Naive thymus-derived CD8-positive, alpha-beta T cell (primary cell): ENCODE data around the gene METTL3. TPM values are rescaled to one million over a fixed set of nuclear protein-coding genes. Genes with fewer than 3 reads are reported as not detected.

Experiments used
- ATAC-seq, 2 donors: fragments of 150-1000 bp; cut with Tn5 transposase in 1 of 2; sonication (Bioruptor Pico), chemical (Tn5 transposase) in 1 of 2; 1 replicate in 1 of 2; 2 replicates in 1 of 2; pipeline ENCODE4 v1.10.0; 2021; ENCODE audit warnings: mild to moderate bottlenecking in 2 of 2, moderate library complexity in 2 of 2
- POLR2A ChIA-PET: fragments of 350-600 bp; sonication (Branson Sonifier 250); formaldehyde crosslinking; loops from one replicate; lab custom pipeline; 2021; ENCODE audit warnings: antibody characterized with exemption; lab: Charles Lee
- DNase-seq, 10 donors: peaks; one replicate each; pipeline versions ENCODE4 v3.0.0 to v3.0.0-alpha.2; 2020 to 2022
- H3K27ac Mint-ChIP-seq, 10 donors: one replicate each; pipeline ENCODE4 v1.8.0; 2020 to 2022; ENCODE audit warnings: mild to moderate bottlenecking in 10 of 10, mixed read lengths in 10 of 10, moderate library complexity in 4 of 10, inconsistent platforms in 1 of 10
- H3K27me3 Mint-ChIP-seq, 5 donors: one replicate each; pipeline ENCODE4 v1.8.0; 2021 to 2022; ENCODE audit warnings: mixed read lengths in 5 of 5
- H3K36me3 Mint-ChIP-seq, 3 donors: one replicate each; pipeline ENCODE4 v1.8.0; 2020 to 2022; ENCODE audit warnings: mixed read lengths in 3 of 3, mild to moderate bottlenecking in 2 of 3, inconsistent platforms in 1 of 3
- H3K4me1 Mint-ChIP-seq, 4 donors: one replicate each; pipeline ENCODE4 v1.8.0; 2021 to 2022; ENCODE audit warnings: mixed read lengths in 4 of 4
- H3K4me3 Mint-ChIP-seq, 10 donors: one replicate each; pipeline ENCODE4 v1.8.0; 2020 to 2022; ENCODE audit warnings: mild to moderate bottlenecking in 10 of 10, mixed read lengths in 10 of 10, moderate library complexity in 6 of 10, inconsistent platforms in 1 of 10
- H3K9me3 Mint-ChIP-seq, 9 donors: one replicate each; pipeline ENCODE4 v1.8.0; 2020 to 2022; ENCODE audit warnings: mixed read lengths in 9 of 9, mild to moderate bottlenecking in 3 of 9, inconsistent platforms in 1 of 9, moderate library complexity in 1 of 9
- polyA plus RNA-seq, 3 donors: library from polyadenylated mRNA; unstranded; fragments of 300-500 nt; fragmentation: Illumina TruSeq; gene quantifications; one replicate each; pipeline ENCODE4 v1.2.3, GENCODE V29; 2021
- total RNA-seq, 8 experiments: library from RNA in 2 of 8; stranded (reverse) in 2 of 8; gene quantifications; one replicate each; pipeline ENCODE4 v1.2.3 and lab custom pipeline; 2021 to 2026

The METTL3 gene
- total and polyA plus RNA-seq, 5 experiments from 2014 or later: 12.4 to 116 (median 24.5) TPM

- POLR2A ChIA-PET: no interaction called here
- Mint-ChIP-seq H3K27ac (peak overlapping the region in 1 of 10 donors; percentile 10), H3K9me3 (no peaks in the 10 kb centered on the region), H3K36me3 (peaks cover 0 to 5% (median 0%) of the 10 kb centered on the region in 3 donors), H3K4me1 (peaks cover 5 to 14% (median 9%) of the 10 kb centered on the region in 4 donors), H3K4me3 (peak overlapping the region in 9 of 10 donors; percentile 17 to 71 (median 58)), H3K27me3 (peaks cover 25 to 54% (median 45%) of the 10 kb centered on the region in 5 donors)
- ATAC-seq (no peak), DNase-seq (no peak)
Observed at GRCh38 chr14:21537090-21537424, 25.9 kb upstream of the METTL3 start.

GRCh38 chr14:21536418-21537089, 25.4 kb upstream of the METTL3 start:
- Mint-ChIP-seq H3K9me3 (no peaks in the 10 kb centered on the region), H3K36me3 (peaks cover 0 to 5% (median 0%) of the 10 kb centered on the region in 3 donors), H3K4me3 (peak overlapping the region in 8 of 10 donors; percentile 17 to 71 (median 58)), H3K27me3 (peaks cover 26 to 56% (median 45%) of the 10 kb centered on the region in 5 donors), H3K4me1 (peaks cover 5 to 14% (median 9%) of the 10 kb centered on the region in 4 donors), H3K27ac (peak overlapping the region in 2 of 10 donors; percentile 10 to 36)
- DNase-seq (no peak), ATAC-seq (peak in 1 of 2 donors; percentile 25)
- POLR2A ChIA-PET: no interaction called here

- H3K27ac Mint-ChIP-seq: no peak overlapping the region
- peak overlapping the region in 4 of 10 donors; percentile 6 to 51 (median 35) for H3K4me3 Mint-ChIP-seq
- H3K4me1 Mint-ChIP-seq: peaks cover 5 to 14% (median 9%) of the 10 kb centered on the region in 4 donors
- no peak for DNase-seq
- no peaks in the 10 kb centered on the region for H3K9me3 Mint-ChIP-seq
- peaks cover 0 to 5% (median 0%) of the 10 kb centered on the region in 3 donors for H3K36me3 Mint-ChIP-seq
- no peak for ATAC-seq
- H3K27me3 Mint-ChIP-seq: peaks cover 26 to 56% (median 42%) of the 10 kb centered on the region in 5 donors
- POLR2A ChIA-PET: no interaction called here
Observed at GRCh38 chr14:21535545-21536417, 24.6 kb upstream of the METTL3 start.

GRCh38 chr14:21534576-21534975, 23.4 kb upstream of the METTL3 start:
- ATAC-seq (peak in 1 of 2 donors; percentile 52), DNase-seq (no peak)
- Mint-ChIP-seq H3K9me3 (no peaks in the 10 kb centered on the region), H3K4me3 (no peak overlapping the region), H3K27me3 (peaks cover 26 to 54% (median 39%) of the 10 kb centered on the region in 5 donors), H3K27ac (no peak overlapping the region), H3K36me3 (peaks cover 0 to 5% (median 0%) of the 10 kb centered on the region in 3 donors), H3K4me1 (peaks cover 5 to 14% (median 9%) of the 10 kb centered on the region in 4 donors)
- POLR2A ChIA-PET: interaction anchor here (1.1 kb wide), 1 partner anchor 23 kb away, joined by 3 read pairs; the partner anchor contains the start of gene METTL3

- DNase-seq (no peak), ATAC-seq (no peak)
- Mint-ChIP-seq H3K4me3 (no peak overlapping the region), H3K36me3 (peaks cover 0 to 5% (median 0%) of the 10 kb centered on the region in 3 donors), H3K9me3 (no peaks in the 10 kb centered on the region), H3K27ac (peak overlapping the region in 1 of 10 donors; percentile 7), H3K27me3 (peaks cover 17 to 41% (median 28%) of the 10 kb centered on the region in 5 donors), H3K4me1 (peaks cover 5 to 14% (median 9%) of the 10 kb centered on the region in 4 donors)
- POLR2A ChIA-PET: no interaction called here
Observed at GRCh38 chr14:21533294-21533693, 22.2 kb upstream of the METTL3 start.

GRCh38 chr14:21529515-21529914, 18.4 kb upstream of the METTL3 start:
- no peak for DNase-seq
- H3K4me3 Mint-ChIP-seq: peak overlapping the region in 1 of 10 donors; percentile 11
- no peaks in the 10 kb centered on the region for H3K36me3 Mint-ChIP-seq

GRCh38 chr14:21528381-21529348, 17.5 kb upstream of the METTL3 start:
- peak overlapping the region in 1 of 10 donors; percentile 20 for H3K4me3 Mint-ChIP-seq
- H3K27me3 Mint-ChIP-seq: peaks cover 0 to 8% (median 0%) of the 10 kb centered on the region in 5 donors
- H3K4me1 Mint-ChIP-seq: peaks cover 9 to 27% (median 17%) of the 10 kb centered on the region in 4 donors
- no peaks in the 10 kb centered on the region for H3K36me3 Mint-ChIP-seq
- ATAC-seq (no peak), DNase-seq (no peak)
- H3K27ac Mint-ChIP-seq: no peak overlapping the region
- POLR2A ChIA-PET: interaction anchor here (0.6 to 4.8 kb wide), 2 partner anchors 17 to 1112 kb away, joined by 3 to 46 read pairs; partner anchors contain the start of gene METTL3
- no peaks in the 10 kb centered on the region for H3K9me3 Mint-ChIP-seq

More at GRCh38 chr14:21529515-21529914, 18.4 kb upstream of the METTL3 start:
- POLR2A ChIA-PET: no interaction called here
- H3K27ac Mint-ChIP-seq: no peak overlapping the region
- H3K27me3 Mint-ChIP-seq: peaks cover 0 to 13% (median 4%) of the 10 kb centered on the region in 5 donors
- H3K4me1 Mint-ChIP-seq: peaks cover 9 to 26% (median 17%) of the 10 kb centered on the region in 4 donors
- ATAC-seq: no peak
- no peaks in the 10 kb centered on the region for H3K9me3 Mint-ChIP-seq

- DNase-seq: no peak
- Mint-ChIP-seq H3K36me3 (no peaks in the 10 kb centered on the region), H3K27ac (peak overlapping the region in 9 of 10 donors; percentile 64 to 91 (median 83)), H3K27me3 (peaks cover 0 to 4% (median 0%) of the 10 kb centered on the region in 5 donors), H3K4me1 (peaks cover 9 to 31% (median 18%) of the 10 kb centered on the region in 4 donors), H3K9me3 (no peaks in the 10 kb centered on the region), H3K4me3 (peak overlapping the region; percentile 77 to 96 (median 88))
- ATAC-seq: no peak
- POLR2A ChIA-PET: interaction anchor here (1.1 to 4.8 kb wide), 3 partner anchors 11 to 90 kb away, joined by 3 to 46 read pairs (median 6); partner anchors contain the start of gene METTL3
Observed at GRCh38 chr14:21527318-21527679, 16.2 kb upstream of the METTL3 start.

- POLR2A ChIA-PET: interaction anchor here (0.9 to 4.8 kb wide), 9 partner anchors 10 to 1239 kb away, joined by 3 to 46 read pairs (median 5); partner anchors contain the start of genes CHD8, METTL3, RAB2B and TOX4
- H3K9me3 Mint-ChIP-seq: no peaks in the 10 kb centered on the region
- no peaks in the 10 kb centered on the region for H3K36me3 Mint-ChIP-seq
- H3K4me3 Mint-ChIP-seq: peak overlapping the region; percentile 77 to 96 (median 88)
- DNase-seq (peak in 2 of 10 donors; percentile 9 to 14), ATAC-seq (peak in 1 of 2 donors; percentile 19)
- peak overlapping the region; percentile 63 to 91 (median 81) for H3K27ac Mint-ChIP-seq
- H3K4me1 Mint-ChIP-seq: peaks cover 9 to 35% (median 19%) of the 10 kb centered on the region in 4 donors
- peaks cover 0 to 2% (median 0%) of the 10 kb centered on the region in 5 donors for H3K27me3 Mint-ChIP-seq
Observed at GRCh38 chr14:21526672-21527317, 15.7 kb upstream of the METTL3 start.

- H3K27me3 Mint-ChIP-seq: peaks cover 0 to 2% (median 0%) of the 10 kb centered on the region in 5 donors
- H3K27ac Mint-ChIP-seq: peak within 1 kb of the TSS; percentile 75 to 94 (median 84)
- H3K4me1 Mint-ChIP-seq: peaks cover 9 to 35% (median 19%) of the 10 kb centered on the region in 4 donors
- peak within 1 kb of the TSS; percentile 77 to 96 (median 88) for H3K4me3 Mint-ChIP-seq
- POLR2A ChIA-PET: interaction anchor here (0.7 to 4.8 kb wide), 10 partner anchors 9 to 1481 kb away, joined by 3 to 46 read pairs (median 4); partner anchors contain the start of genes CHD8, METTL3, RAB2B and TOX4
- DNase-seq: peak; percentile 26 to 78 (median 60)
- no peaks in the 10 kb centered on the region for H3K36me3 Mint-ChIP-seq
- H3K9me3 Mint-ChIP-seq: no peaks in the 10 kb centered on the region
- ATAC-seq: peak; percentile 82 to 87
Observed at GRCh38 chr14:21525962-21526671, 15.0 kb upstream of the METTL3 start, which contains the start of gene SALL2. Gene SALL2, minus strand, starts transcription at chr14:21526346. Its CDS starts 219 bp downstream, at chr14:21526127.
